Transverse colon (tissue), 3 donors: ENCODE data around the gene STON2.

Source experiments
- POLR2A ChIP-seq: fragments of 450-650 bp; IDR thresholded peaks from one replicate; pipeline ENCODE4 v1.6.1; 2016; ENCODE audit warnings: antibody characterized with exemption, mild to moderate bottlenecking, moderate library complexity
- TF ChIP-seq, protein P1 (sequence below), 5 experiments: fragments of 200-600 bp in 3 of 5; fragments of 450-650 bp in 2 of 5; sonication (generic) in 3 of 5; IDR thresholded peaks; 1 replicate in 2 of 5; 2 replicates in 3 of 5; pipeline ENCODE4 v1.5.1; 2016 to 2017; ENCODE audit warnings: antibody characterized with exemption in 5 of 5, inconsistent platforms in 3 of 5, mild to moderate bottlenecking in 2 of 5, moderate library complexity in 1 of 5

DNA sequence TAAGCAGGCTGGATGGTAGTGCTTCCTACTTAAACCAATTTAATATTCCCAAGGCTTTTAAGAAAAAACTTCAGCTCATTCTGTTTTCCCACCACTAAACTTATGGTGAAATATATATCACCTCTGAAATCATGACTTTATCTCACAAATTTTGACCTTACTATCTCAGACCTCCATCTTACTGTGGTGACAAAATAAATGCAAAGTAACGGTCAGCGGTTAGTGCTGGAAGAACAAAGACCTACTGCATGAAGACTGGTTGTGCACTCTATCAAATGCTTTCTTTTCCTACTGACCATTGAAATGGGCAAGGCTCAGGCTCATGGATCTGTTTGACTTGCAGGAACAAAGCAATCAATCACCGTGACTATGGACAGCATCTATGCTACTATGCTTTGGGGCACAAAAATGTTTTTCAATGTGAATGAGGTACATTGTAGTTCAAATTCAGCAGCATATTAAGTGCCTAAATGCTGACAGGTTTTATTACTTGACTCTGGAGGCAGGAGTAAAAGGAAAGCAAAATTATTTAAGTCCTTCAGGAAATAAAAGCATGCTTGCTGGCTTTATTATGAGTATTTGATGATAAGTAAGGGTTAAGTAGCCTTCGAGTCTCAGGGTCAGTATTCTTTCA is 136.2 kb downstream of the STON2 start:
- TF ChIP-seq, protein P1, sequence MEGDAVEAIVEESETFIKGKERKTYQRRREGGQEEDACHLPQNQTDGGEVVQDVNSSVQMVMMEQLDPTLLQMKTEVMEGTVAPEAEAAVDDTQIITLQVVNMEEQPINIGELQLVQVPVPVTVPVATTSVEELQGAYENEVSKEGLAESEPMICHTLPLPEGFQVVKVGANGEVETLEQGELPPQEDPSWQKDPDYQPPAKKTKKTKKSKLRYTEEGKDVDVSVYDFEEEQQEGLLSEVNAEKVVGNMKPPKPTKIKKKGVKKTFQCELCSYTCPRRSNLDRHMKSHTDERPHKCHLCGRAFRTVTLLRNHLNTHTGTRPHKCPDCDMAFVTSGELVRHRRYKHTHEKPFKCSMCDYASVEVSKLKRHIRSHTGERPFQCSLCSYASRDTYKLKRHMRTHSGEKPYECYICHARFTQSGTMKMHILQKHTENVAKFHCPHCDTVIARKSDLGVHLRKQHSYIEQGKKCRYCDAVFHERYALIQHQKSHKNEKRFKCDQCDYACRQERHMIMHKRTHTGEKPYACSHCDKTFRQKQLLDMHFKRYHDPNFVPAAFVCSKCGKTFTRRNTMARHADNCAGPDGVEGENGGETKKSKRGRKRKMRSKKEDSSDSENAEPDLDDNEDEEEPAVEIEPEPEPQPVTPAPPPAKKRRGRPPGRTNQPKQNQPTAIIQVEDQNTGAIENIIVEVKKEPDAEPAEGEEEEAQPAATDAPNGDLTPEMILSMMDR (IDR thresholded peaks at IDR 0.05) = no peak
- TF ChIP-seq POLR2A = no peak
